CD4-positive, alpha-beta T cell treated with Interleukin-4 for 4 hours (primary cell): ENCODE results near the gene HELZ.

ENCODE experiments used
- DNase-seq: peaks from one replicate; pipeline ENCODE4 v3.0.0-alpha.2; 2020

Gene HELZ

GRCh38 chr17:67068999-67069398 lies 176.0 kb downstream of the HELZ start:
- DNase-seq, result no peak

- DNase-seq, result no peak
These were observed 177.2 kb downstream of the HELZ start for GRCh38 chr17:67067571-67068482.

GRCh38 chr17:67066717-67067116 lies 178.3 kb downstream of the HELZ start:
- DNase-seq, result no peak

- no peak for DNase-seq
These were observed 181.9 kb downstream of the HELZ start for GRCh38 chr17:67063141-67063540.

GRCh38 chr17:67059372-67059771 lies 185.6 kb downstream of the HELZ start:
- no peak for DNase-seq

- no peak for DNase-seq
These were observed 187.0 kb downstream of the HELZ start for GRCh38 chr17:67058036-67058435.

- DNase-seq, result no peak
These were observed 188.1 kb downstream of the HELZ start for GRCh38 chr17:67056746-67057490.

- no peak for DNase-seq
These were observed 188.9 kb downstream of the HELZ start for GRCh38 chr17:67055811-67056745.

- no peak for DNase-seq
These were observed 190.0 kb downstream of the HELZ start for GRCh38 chr17:67055041-67055443.

- no peak for DNase-seq
These were observed 190.4 kb downstream of the HELZ start for GRCh38 chr17:67054608-67055007.

GRCh38 chr17:67054011-67054591 lies 190.9 kb downstream of the HELZ start:
- DNase-seq, result no peak

GRCh38 chr17:67053438-67054000 lies 191.5 kb downstream of the HELZ start:
- no peak for DNase-seq

GRCh38 chr17:67052720-67053437 lies 192.1 kb downstream of the HELZ start:
- DNase-seq, result no peak

GRCh38 chr17:67051837-67052236 lies 193.2 kb downstream of the HELZ start:
- DNase-seq, result no peak

GRCh38 chr17:67051155-67051538 lies 193.8 kb downstream of the HELZ start:
- no peak for DNase-seq

- no peak for DNase-seq
These were observed 194.4 kb downstream of the HELZ start for GRCh38 chr17:67050471-67051154.

- no peak for DNase-seq
These were observed 194.9 kb downstream of the HELZ start for GRCh38 chr17:67050066-67050465.

- no peak for DNase-seq
These were observed 195.8 kb downstream of the HELZ start for GRCh38 chr17:67049025-67049739.

GRCh38 chr17:67047382-67047781 lies 197.6 kb downstream of the HELZ start:
- no peak for DNase-seq

GRCh38 chr17:67046398-67046797 lies 198.6 kb downstream of the HELZ start:
- DNase-seq, result no peak
